ENCODE measurements around the gene MCTP1.

Gene MCTP1

GRCh38 chr5:95090774-95091173 is 194.1 kb downstream of the MCTP1 start:
- H3K27ac ChIP-seq = no peak overlapping the region
- TF ChIP-seq ZFX (IDR thresholded peaks at IDR 0.05; ENCODE audit: borderline replicate concordance) = no peak
- TF ChIP-seq, protein P1, sequence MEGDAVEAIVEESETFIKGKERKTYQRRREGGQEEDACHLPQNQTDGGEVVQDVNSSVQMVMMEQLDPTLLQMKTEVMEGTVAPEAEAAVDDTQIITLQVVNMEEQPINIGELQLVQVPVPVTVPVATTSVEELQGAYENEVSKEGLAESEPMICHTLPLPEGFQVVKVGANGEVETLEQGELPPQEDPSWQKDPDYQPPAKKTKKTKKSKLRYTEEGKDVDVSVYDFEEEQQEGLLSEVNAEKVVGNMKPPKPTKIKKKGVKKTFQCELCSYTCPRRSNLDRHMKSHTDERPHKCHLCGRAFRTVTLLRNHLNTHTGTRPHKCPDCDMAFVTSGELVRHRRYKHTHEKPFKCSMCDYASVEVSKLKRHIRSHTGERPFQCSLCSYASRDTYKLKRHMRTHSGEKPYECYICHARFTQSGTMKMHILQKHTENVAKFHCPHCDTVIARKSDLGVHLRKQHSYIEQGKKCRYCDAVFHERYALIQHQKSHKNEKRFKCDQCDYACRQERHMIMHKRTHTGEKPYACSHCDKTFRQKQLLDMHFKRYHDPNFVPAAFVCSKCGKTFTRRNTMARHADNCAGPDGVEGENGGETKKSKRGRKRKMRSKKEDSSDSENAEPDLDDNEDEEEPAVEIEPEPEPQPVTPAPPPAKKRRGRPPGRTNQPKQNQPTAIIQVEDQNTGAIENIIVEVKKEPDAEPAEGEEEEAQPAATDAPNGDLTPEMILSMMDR (IDR thresholded peaks at IDR 0.05) = no peak

DNA sequence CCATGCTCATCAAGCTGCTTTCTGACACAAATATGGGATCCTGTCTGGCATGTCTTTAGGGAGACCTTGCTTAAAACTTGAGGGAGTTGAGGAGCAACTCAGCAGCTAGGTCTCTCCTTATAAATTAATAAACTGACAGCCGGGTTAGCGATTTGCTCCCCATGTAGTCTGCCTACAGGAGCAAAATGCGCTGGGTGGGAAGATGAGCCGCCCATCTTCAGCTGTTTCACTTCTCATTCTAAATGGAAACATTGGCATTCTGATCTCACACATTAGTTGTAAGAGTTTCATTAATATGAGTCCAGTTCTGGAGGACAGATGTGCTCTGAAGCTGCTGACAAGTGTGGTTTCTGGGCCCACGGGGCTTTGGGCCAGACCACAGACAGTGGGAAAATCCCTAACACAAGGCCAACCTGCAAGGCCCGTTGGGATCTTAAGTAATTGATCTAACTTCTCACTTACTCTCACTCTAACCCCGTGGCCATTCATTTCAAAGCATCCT is 197.0 kb downstream of the MCTP1 start:
- TF ChIP-seq, protein P1 (IDR thresholded peaks at IDR 0.05) = no peak
- TF ChIP-seq ZFX (IDR thresholded peaks at IDR 0.05; ENCODE audit: borderline replicate concordance) = no peak
- H3K27ac ChIP-seq = no peak overlapping the region

- no peak for TF ChIP-seq ZFX (IDR thresholded peaks at IDR 0.05; ENCODE audit: borderline replicate concordance)
- TF ChIP-seq, protein P1 (IDR thresholded peaks at IDR 0.05) = no peak
- H3K27ac ChIP-seq = no peak overlapping the region
Measured at GRCh38 chr5:95086927-95087815, 197.7 kb downstream of the MCTP1 start.

DNA sequence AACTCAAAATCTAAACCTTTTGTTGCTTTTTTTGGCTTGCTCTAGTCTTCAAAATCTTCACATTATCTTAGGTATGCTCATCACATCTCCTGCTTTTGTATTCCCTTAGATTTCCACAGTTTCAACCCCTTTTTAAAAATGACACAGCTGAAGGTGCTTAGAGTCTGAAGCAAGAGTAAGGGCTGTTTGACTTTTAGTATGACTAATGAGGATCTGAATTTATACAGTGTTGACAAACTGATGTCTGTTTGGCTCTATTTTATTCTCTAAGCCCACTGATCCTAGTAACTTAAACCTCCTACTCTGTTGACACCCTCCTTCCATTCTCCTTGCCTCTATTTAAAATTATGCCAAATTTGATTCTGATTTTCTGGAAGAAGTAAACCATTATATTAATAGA is 200.1 kb downstream of the MCTP1 start:
- no peak for TF ChIP-seq ZFX (IDR thresholded peaks at IDR 0.05; ENCODE audit: borderline replicate concordance)
- TF ChIP-seq, protein P1 (IDR thresholded peaks at IDR 0.05) = no peak
- no peak overlapping the region for H3K27ac ChIP-seq

GRCh38 chr5:95083606-95084005 is 201.3 kb downstream of the MCTP1 start:
- H3K27ac ChIP-seq = no peak overlapping the region
- TF ChIP-seq, protein P1 (IDR thresholded peaks at IDR 0.05) = no peak
- TF ChIP-seq ZFX (IDR thresholded peaks at IDR 0.05; ENCODE audit: borderline replicate concordance) = no peak

GRCh38 chr5:95081982-95082381 is 202.9 kb downstream of the MCTP1 start:
- H3K27ac ChIP-seq = no peak overlapping the region
- TF ChIP-seq ZFX (IDR thresholded peaks at IDR 0.05; ENCODE audit: borderline replicate concordance) = no peak
- TF ChIP-seq, protein P1 (IDR thresholded peaks at IDR 0.05) = no peak

GRCh38 chr5:95081500-95081960 is 203.4 kb downstream of the MCTP1 start:
- no peak for TF ChIP-seq ZFX (IDR thresholded peaks at IDR 0.05; ENCODE audit: borderline replicate concordance)
- TF ChIP-seq, protein P1 (IDR thresholded peaks at IDR 0.05) = no peak
- H3K27ac ChIP-seq = no peak overlapping the region
